ENCODE data around the gene TRIM8.

DNA sequence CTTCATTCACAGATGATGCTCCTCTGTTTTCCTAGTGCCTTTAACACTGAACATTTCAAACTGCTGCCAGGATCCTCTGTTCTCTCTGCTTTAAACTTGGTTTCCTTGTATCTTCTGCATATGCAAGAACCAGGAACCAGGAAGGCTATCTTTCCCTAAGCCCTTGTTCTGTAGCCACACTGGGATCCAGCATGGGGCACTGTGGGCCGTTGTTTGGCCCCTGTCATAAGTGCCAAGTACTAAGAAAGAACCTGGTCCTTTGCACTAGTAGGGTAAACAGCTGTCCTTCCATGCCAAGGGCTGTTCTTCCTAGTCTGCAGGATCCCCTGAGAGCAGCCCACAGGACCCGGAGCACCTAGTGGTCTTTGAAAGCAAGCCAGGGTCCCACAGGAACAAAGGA is 49.0 kb upstream of the TRIM8 start:
- no peak for TF ChIP-seq NFIC (IDR thresholded peaks at IDR 0.05)
- TF ChIP-seq, protein P1, sequence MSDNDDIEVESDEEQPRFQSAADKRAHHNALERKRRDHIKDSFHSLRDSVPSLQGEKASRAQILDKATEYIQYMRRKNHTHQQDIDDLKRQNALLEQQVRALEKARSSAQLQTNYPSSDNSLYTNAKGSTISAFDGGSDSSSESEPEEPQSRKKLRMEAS (IDR thresholded peaks at IDR 0.05), result no peak
